Ovary (tissue), 3 donors: ENCODE data around the gene SDK1.

Experiments
- CTCF ChIP-seq, 3 donors: fragments of 450-650 bp in 2 of 3; fragments of 200-600 bp in 1 of 3; IDR thresholded peaks; one replicate each; pipeline versions ENCODE4 v1.5.1 to v1.8.0; 2016 to 2022; ENCODE audit warnings: antibody characterized with exemption in 3 of 3, mild to moderate bottlenecking in 1 of 3
- POLR2A ChIP-seq: fragments of 450-650 bp; IDR thresholded peaks from one replicate; pipeline ENCODE4 v1.6.1; 2017; ENCODE audit warnings: antibody characterized with exemption, mild to moderate bottlenecking, moderate library complexity
- donor health status: DM: no; HTN: no; CAD: no.

GRCh38 chr7:3349126-3349525 lies 48.1 kb downstream of the SDK1 start:
- TF ChIP-seq POLR2A (no peak), CTCF (IDR thresholded peaks at IDR 0.05) (no peak)
